ENCODE measurements around the gene OGDH.
"Not testable (repeated sequence)": the region's sequence is repeated elsewhere in the genome, so short reads cannot be mapped to it uniquely, and the experiment has no call there.

Gene OGDH

GRCh38 chr7:44606341-44607140 lies at the start of gene OGDH:
OGDH (plus strand) TSS chr7:44606627; CDS start chr7:44624344, 17,717 bp downstream.
- peak; percentile 98 to 99 for DNase-seq (ENCODE audit: low read depth in 2 of 2)

- no peak for DNase-seq (ENCODE audit: low read depth in 2 of 2)
Observed at GRCh38 chr7:44557485-44557884, 48.9 kb upstream of the OGDH start.

- DNase-seq (ENCODE audit: low read depth in 2 of 2) = no peak
Observed at GRCh38 chr7:44559485-44559884, 46.9 kb upstream of the OGDH start.

- no peak for DNase-seq (ENCODE audit: low read depth in 2 of 2)
Observed at GRCh38 chr7:44561481-44561880, 44.9 kb upstream of the OGDH start.

GRCh38 chr7:44561962-44562621 lies 44.3 kb upstream of the OGDH start:
- DNase-seq (ENCODE audit: low read depth in 2 of 2) = no peak

GRCh38 chr7:44562622-44562962 lies 43.8 kb upstream of the OGDH start:
- not testable (repeated sequence) for DNase-seq (ENCODE audit: low read depth in 2 of 2)

GRCh38 chr7:44563171-44563679 lies 43.2 kb upstream of the OGDH start:
- DNase-seq (ENCODE audit: low read depth in 2 of 2) = no peak

- DNase-seq (ENCODE audit: low read depth in 2 of 2) = no peak
Observed at GRCh38 chr7:44564606-44565005, 41.8 kb upstream of the OGDH start.

- DNase-seq (ENCODE audit: low read depth in 2 of 2) = peak in 1 of 2 donors; percentile 36
Observed at GRCh38 chr7:44565097-44565794, 41.2 kb upstream of the OGDH start.

- no peak for DNase-seq (ENCODE audit: low read depth in 2 of 2)
Observed at GRCh38 chr7:44565795-44566559, 40.5 kb upstream of the OGDH start.

GRCh38 chr7:44566680-44567079 lies 39.7 kb upstream of the OGDH start:
- no peak for DNase-seq (ENCODE audit: low read depth in 2 of 2)

- DNase-seq (ENCODE audit: low read depth in 2 of 2) = no peak
Observed at GRCh38 chr7:44567884-44568283, 38.5 kb upstream of the OGDH start.

- no peak for DNase-seq (ENCODE audit: low read depth in 2 of 2)
Observed at GRCh38 chr7:44568771-44569560, 37.5 kb upstream of the OGDH start.

- DNase-seq (ENCODE audit: low read depth in 2 of 2) = no peak
Observed at GRCh38 chr7:44569959-44570358, 36.5 kb upstream of the OGDH start.

- no peak for DNase-seq (ENCODE audit: low read depth in 2 of 2)
Observed at GRCh38 chr7:44572771-44573170, 33.7 kb upstream of the OGDH start.

- peak; percentile 89 to 90 for DNase-seq (ENCODE audit: low read depth in 2 of 2)
Observed at GRCh38 chr7:44573464-44574286, 32.8 kb upstream of the OGDH start, which contains the start of gene DDX56. DDX56 (minus strand) TSS chr7:44573908; CDS start chr7:44573895, 13 bp downstream.

GRCh38 chr7:44574287-44574872 lies 32.0 kb upstream of the OGDH start:
- no peak for DNase-seq (ENCODE audit: low read depth in 2 of 2)

- DNase-seq (ENCODE audit: low read depth in 2 of 2) = no peak
Observed at GRCh38 chr7:44575054-44575453, 31.4 kb upstream of the OGDH start.

GRCh38 chr7:44576228-44576627 lies 30.2 kb upstream of the OGDH start:
- no peak for DNase-seq (ENCODE audit: low read depth in 2 of 2)
